ENCODE data around the gene MYO1B.
A peak's percentile ranks its signal among the peaks of the same experiment; 100 is the strongest.

MYO1B gene

DNA sequence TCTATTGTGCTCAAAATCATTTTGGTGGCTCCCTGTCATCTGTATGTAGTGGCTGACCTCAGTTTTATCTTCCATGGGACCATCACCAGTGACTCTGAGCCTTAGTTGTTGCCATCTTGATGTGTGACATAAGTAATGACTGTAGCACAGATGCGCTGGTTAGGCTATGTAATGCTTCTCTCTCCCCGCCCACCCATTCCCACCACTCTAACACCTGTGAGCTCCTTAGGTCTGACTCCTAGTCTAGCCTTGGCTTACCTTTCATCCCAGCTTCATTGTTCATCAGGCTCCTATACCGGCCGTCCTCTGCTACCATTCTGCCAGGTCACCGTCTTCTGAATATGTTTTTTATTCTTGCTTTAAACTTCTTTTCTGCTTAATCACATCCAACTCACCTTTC, 17.2 kb downstream of the MYO1B start:
- peak; percentile 52 for DNase-seq (ENCODE audit: low read depth)

DNA sequence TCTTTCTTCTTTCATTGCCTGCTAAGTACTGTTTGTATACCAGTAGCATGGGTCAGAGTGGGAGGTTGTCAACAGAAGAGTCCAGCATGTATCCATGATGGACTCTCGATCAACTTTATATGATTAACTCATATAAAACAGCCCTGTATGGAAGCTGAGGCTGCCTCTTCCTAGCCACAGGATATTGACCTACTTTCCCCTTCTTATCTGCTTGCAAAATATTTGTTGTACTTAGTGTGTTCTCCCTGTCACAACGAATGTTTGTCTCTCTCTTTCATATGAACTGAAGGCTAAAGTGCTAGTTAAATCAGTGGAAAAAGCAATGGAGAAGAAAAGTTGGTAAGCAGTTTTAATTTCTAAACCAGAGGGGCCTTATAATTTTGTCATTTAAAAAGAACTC, 17.8 kb downstream of the MYO1B start:
- no peak for DNase-seq (ENCODE audit: low read depth)

GRCh38 chr2:191264647-191265081, 19.5 kb downstream of the MYO1B start:
- peak; percentile 75 for DNase-seq (ENCODE audit: low read depth)

GRCh38 chr2:191265311-191266170, 20.3 kb downstream of the MYO1B start:
- DNase-seq (ENCODE audit: low read depth), result no peak

DNA sequence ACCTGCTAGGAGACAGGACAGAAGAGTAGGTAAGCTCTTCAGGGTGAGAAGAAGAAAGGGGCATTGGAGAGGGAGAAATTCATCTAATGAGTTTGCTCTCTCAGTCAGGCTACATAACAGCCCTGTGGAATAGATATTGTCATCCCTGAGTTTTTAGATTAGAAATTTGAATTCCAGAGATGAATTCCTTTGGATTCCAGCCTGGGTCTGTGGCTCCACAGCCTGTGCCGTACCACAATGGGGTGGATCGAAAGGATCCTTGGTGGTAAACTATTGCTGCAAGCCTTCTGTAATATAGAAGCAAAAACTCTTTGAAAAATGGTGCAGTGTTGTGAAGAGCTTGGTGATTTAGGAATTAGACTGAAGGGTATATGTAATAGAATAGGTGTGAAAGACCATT, 21.0 kb downstream of the MYO1B start:
- DNase-seq (ENCODE audit: low read depth), result no peak

DNA sequence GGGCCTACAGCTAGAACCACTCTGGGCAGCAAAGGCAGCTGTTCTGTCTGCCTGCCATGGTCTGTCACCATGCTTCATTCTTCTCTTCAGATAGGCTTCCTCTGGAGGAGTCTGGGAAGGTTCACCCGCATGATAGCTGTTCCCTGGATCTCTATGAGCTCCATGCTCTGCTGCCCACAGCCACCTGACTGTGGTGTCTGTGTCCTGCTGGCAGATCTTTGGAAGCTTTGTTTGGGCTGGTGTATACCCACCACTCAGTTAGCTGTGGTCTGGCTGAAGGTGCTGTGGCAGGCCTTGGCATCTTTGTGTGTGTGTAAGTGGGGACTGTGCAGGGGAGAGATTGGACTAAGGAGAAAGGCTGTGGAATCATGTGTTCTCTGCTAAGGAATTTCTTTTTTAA, 23.4 kb downstream of the MYO1B start:
- no peak for DNase-seq (ENCODE audit: low read depth)

- no peak for DNase-seq (ENCODE audit: low read depth)
Measured at GRCh38 chr2:191270306-191271161, 25.3 kb downstream of the MYO1B start.

DNA sequence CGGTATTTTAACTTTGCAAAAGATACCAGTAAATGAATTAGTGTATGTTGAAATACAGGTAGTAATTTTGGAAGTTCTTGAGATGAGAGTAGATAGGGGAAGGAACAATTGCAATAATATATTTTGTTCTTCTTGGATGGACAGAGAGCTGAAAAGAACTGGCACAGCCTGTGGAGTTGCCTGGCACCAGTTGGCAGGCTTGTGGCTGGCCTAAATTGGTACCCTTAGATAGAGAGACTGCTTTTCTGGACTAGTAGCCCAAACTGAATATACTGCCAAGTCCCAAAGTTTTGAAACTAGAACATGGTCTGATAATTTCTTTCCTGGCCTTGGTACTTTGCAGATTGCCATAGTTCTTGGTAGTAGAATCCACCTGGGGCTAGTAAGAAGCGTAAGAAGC, 26.9 kb downstream of the MYO1B start:
- no peak for DNase-seq (ENCODE audit: low read depth)

DNA sequence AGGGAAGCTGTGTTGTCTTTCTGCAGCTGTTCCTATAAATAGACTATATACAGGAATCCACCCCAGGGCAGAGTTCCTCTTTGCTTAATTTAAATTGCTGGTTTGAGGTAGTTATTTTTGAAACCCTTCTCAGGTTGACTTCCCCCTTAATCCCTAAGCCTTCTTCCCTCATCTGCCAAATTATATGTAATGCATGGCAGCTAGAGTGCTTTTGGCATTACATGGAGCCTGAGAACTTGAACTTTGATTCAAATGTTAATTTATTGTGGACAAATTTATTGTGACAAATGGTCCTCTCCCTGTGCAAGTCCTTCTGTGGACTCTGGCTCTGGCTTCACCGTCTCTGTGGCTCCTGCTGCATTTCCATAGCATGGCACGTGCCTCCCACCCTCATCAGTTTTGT, 29.2 kb downstream of the MYO1B start:
- DNase-seq (ENCODE audit: low read depth), result no peak

GRCh38 chr2:191276792-191277465, 31.7 kb downstream of the MYO1B start:
- DNase-seq (ENCODE audit: low read depth), result no peak

DNA sequence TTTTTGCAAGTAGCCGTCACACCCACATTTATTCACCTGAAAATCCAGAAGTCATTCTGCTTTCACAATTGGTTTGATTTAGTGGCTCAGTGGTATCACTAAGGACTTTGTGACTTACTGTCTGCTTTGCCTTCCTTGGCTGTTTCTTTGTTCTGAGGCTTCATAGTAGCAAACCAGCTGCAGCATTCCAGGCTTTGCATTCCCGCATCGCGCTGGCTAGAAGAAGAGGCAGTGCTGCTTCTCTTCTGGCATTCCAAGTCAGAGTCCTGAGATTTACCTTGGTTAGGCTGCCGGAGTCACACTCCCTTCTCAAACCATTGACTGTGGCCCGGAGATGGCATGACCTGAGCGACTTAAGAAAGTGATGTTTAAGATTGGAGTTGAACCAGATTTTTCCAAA, 35.1 kb downstream of the MYO1B start:
- no peak for DNase-seq (ENCODE audit: low read depth)

DNA sequence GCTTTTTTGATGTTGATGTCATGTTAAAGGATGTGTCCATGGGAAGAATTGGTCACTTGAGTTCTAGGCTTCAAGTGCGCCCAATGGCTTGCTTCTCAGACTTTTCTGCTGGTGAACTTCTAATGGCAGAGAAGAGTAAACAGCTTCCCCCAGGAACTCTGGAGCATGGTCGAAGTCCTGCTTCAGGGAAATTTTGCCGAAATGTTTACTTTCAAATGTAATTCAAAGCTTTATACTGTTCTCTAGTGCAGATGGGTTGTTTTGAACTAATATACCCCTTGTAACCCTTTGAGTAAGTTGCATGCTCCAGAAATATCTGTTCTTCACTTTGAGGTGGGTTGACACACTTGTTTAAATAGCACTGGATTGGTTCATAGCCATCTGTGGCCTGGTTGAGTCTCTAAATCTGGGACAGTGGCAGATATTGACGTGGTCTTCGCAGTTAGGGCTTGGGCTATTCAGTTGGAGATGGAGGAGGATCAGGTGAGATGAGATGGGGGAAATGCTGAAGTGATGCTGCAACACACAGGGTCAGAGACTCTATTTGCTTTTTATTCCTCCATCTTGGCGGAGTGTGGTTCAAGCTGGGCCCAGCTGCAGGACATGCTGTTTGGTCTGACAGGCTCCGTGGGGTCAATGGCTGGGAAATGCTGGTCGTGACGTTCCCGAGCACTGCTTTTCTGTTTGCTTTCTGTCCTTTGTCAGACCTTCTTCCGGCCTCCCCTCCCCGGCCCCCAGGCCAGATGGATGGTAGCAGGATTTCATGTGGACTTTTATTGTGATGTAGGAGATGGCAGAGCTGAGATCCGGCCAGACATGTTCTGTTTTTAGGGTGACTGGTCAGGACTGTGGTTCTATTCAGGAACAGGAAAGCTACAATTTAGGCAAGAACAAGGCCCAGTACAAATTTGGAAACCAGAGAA, 35.9 kb downstream of the MYO1B start:
- no peak for DNase-seq (ENCODE audit: low read depth)

GRCh38 chr2:191285252-191285651, 40.0 kb downstream of the MYO1B start:
- DNase-seq (ENCODE audit: low read depth), result no peak

GRCh38 chr2:191287820-191288219, 42.6 kb downstream of the MYO1B start:
- no peak for DNase-seq (ENCODE audit: low read depth)

DNA sequence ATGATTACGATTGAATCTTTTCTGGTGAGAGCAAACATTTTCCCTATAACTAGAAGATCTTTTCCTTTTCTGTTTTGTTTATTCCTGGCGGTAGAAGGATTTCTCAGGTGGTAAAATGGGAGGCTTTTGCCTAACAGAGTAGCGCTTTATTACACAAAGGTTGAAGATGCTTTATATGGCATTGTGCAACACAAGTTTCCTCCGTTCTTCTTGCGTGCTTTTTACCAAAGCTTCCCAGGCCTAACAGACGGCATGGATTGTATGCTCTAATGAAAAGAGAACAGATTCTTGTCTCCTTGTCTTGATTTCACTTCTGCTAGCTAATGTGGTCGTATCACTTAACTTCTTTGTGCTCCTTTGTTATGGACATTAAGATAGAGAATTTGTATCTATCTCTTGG, 43.8 kb downstream of the MYO1B start:
- no peak for DNase-seq (ENCODE audit: low read depth)

GRCh38 chr2:191291471-191291870, 46.3 kb downstream of the MYO1B start:
- DNase-seq (ENCODE audit: low read depth), result no peak

GRCh38 chr2:191292869-191293268, 47.7 kb downstream of the MYO1B start:
- no peak for DNase-seq (ENCODE audit: low read depth)

DNA sequence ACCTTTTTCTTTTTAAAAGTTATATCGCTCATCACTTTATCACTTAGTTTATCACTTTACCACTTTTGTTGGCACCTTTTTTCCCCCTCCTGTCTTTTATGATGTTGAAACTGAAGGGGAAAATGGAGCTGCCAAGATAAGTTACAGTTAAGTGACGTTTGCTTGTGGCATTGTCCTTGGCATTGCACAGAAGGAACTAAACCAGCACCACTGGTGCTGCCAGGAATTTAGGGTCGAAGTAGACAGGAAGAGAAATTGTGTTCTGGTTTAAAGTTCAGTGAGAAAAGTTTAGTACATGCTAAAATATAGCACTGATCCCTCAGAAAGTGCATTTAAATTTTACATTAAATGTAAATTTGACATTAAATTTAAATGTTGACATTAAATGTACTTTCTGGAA, 49.9 kb downstream of the MYO1B start:
- DNase-seq (ENCODE audit: low read depth), result no peak

DNA sequence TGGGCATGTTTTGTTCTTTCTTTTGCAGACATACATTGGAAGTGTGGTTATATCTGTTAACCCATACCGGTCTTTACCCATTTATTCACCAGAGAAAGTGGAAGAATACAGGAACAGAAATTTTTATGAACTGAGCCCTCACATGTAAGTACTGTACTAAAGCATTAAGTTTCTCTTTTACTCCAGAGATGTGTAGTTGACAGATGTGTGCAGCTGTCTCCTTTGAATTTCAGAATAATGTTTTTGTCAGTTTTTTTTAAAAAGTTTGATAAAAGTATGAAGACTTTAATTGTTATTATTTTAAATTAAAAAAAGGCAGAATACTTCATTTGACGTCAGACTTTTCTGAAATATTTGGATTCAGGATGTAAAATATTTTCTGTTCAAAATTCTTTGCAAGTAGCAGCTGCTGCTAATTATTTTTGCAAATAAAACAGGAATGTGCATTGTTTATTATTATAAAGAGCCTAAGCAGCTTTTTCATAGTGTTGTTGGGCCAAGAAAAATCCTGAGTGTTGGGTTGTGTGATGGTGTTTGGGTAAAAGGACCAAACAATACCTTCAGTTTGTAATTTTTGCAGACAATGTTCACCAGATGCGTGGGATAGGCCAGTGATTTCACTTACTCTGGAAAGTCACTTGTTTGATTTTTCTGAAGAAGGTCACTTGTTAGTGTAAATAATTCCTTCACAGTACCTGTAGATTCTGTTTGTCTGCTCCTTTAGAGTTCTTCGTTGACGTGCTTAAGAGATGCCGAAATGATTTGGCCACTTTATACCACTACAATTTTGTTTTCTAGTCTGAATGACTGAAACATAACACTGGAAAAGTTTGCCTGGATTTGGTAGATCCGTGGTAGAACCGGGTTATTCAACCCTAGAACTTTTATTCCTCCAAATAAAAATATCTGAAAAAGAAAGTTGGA, 51.1 kb downstream of the MYO1B start:
- no peak for DNase-seq (ENCODE audit: low read depth)

DNA sequence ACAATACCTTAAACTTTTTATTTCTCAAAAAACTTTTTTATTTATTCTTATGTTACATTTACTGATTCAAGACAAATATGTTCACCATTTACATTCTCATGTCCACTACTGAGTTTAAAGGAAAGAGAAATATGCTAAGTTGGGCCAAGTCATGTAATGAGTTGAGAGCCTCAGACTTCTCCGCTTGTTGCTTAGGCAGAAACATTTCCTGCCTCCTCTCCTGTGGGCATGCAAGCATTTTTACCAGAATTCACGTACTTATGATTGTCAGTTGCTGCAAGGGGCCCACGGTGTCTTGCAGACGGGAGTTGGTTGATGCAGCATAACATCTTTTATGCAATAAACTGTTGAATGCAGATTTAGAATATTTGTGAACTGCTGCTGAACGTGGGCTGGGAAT, 51.8 kb downstream of the MYO1B start:
- no peak for DNase-seq (ENCODE audit: low read depth)
